ENCODE results near the gene CRAMP1.
"Not testable (repeated sequence)": the region's sequence is repeated elsewhere in the genome, so short reads cannot be mapped to it uniquely, and the experiment has no call there.

The CRAMP1 gene, protein sequence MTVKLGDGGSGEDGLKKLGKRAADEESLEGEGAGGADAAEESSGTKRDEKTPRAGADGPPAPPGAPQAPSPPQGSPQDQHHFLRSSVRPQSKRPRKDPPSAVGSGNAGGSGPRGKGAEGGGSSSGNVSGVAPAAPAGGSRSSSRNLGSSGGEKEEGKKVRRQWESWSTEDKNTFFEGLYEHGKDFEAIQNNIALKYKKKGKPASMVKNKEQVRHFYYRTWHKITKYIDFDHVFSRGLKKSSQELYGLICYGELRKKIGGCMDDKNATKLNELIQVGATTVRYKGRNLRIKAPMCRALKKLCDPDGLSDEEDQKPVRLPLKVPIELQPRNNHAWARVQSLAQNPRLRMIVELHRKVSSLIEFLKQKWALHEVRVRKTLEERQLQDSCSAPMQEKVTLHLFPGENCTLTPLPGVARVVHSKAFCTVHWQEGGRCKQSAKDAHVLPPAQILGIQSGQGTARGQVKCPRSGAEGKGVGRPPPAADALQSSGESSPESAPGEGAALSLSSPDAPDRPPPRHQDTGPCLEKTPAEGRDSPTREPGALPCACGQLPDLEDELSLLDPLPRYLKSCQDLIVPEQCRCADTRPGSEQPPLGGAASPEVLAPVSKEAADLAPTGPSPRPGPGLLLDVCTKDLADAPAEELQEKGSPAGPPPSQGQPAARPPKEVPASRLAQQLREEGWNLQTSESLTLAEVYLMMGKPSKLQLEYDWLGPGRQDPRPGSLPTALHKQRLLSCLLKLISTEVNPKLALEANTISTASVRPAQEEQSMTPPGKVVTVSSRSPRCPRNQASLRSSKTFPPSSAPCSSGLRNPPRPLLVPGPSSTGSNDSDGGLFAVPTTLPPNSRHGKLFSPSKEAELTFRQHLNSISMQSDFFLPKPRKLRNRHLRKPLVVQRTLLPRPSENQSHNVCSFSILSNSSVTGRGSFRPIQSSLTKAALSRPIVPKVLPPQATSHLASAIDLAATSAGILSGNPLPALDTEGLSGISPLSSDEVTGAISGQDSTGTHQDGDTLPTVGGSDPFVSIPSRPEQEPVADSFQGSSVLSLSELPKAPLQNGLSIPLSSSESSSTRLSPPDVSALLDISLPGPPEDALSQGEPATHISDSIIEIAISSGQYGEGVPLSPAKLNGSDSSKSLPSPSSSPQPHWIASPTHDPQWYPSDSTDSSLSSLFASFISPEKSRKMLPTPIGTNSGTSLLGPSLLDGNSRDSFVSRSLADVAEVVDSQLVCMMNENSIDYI (N-terminal part only)

DNA sequence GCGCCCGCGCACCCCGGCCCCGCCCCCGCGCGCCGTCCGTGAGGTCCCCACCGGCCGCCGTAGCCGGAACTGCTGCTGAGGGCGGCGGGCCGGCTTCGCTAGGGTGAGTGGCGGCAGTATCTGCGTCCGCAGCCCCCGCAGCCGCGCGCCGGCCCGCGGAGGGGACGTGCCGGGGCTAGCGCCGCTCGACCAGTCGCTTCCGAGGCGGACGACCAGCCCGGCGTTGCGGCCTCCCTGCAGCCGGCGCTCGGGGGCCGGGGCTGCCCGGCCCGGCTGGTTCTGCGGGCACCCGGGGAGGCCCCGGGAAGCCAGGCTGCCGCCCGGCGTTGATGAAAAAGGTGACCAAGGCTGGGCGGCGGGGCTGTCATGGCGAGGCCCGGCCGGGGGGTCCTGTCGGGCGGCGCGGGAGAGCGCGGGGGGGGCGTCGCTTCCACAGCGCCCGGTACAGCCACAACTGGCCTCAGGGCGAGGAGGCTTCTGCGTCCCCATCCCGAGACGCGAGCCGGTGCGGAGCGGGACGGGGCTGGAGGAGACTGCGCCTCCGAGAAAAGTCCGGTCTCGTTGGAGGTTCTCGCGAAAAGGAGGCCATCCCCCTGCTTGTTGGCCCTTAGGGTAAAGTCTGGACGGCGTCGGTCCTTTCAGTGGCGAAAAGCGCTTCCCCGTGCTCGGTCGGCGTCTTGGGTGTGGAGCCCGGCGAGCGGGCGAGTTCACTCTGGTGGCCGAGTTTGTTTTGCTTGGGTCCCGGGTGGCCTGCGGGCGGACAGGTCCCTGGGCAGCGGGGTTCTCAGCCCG lies at the start of gene CRAMP1:
CRAMP1 (plus strand) TSS at position 41 of the 792 bp plus-strand sequence. CDS start 2,280 bp downstream, outside the sequence.
- peak; percentile 54 for DNase-seq (ENCODE audit: low spot score)

DNA sequence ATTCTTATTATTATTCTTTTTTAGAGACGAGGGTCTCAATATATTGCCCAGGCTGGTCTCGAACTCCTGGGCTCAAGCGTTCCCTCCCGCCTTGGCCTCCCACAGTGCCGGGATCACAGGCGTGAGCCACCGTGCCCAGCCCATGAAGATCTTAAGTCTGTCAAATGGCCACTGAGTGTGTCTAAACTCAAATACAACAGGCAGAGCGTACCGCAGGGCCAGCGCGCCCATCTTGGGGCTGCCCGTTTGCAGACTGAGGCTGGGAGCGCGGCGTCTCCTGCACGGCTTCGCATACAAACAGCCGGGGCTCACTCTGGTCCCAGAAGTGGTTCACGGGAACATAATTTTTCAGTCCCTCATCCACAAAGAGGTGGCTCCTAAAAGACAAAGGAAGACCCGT lies 48.4 kb upstream of the CRAMP1 start:
- no peak for DNase-seq (ENCODE audit: low spot score)

DNA sequence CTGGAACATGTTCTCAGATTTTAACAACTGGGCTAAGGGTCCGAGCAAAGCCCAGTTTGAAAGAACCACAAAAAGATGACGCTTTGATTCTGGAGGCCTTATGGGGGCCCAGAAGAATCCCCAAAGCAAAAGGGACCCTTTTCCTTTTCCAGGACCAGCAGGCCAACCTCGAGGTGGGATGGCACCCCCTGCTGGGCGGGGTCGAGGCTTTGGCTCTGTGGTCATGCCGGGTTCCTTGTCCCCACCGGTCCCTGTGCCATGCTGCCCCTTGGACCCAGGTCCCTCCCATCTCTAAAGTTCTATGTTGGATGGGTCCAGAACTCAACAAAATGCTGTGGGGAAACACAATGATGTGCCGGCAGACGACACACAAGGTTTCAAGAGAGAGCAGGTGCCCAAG lies 47.8 kb upstream of the CRAMP1 start:
- DNase-seq (ENCODE audit: low spot score) = no peak

DNA sequence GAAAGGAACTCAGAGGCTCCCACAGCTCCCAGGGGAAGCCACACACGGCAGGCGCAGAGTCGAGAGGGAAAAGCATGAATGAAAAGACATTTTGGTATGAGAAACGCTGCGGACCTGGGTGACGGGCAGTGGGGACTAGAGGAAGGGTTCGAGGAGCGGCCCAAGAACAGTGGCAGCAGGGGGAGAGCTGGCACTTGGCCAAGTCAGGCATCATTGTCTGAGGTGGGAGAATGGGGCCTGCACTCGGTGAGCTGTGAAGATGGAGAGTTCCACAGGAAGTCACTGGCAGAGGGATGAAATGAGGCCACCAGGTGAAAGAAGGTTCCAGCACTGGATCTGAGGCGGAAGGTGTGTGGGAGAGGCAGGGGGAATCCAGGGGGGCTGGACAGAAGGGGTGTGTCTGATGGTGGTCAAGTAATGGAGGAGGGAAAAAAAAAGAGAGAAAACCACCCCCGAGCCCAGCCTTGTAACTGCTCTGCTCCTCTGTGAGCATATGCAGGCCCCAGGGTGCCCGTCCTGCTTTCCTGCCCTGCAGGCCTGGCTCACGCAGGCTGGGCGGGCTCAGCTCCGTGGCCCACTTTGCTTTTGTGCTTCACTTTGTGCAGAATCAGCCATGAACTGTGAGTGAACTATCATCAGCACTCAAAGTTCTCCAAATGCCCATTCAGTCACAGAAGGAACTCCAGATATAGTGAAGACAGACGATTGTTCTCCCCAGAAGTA lies 46.9 kb upstream of the CRAMP1 start:
- DNase-seq (ENCODE audit: low spot score) = no peak

DNA sequence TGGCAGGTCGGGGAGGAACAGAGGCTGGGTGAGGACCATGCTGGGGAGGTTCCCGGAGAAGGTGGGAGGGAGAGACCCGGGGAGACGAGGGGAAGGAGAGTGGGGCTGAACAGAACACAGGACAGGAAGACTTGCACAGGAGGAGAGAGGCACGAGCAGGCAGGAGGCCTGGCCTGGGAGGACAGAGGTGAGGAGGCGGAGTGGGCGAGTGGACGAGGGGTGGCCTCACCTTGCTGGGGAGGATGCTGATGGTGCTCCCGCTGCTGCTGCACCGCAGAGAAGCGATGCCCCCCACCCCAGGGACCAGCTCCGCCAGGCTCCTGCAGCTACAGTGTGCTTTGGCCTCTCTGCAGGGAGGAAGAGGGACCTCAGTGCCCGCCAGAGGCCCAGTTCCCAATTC lies 44.2 kb upstream of the CRAMP1 start:
- no peak for DNase-seq (ENCODE audit: low spot score)

DNA sequence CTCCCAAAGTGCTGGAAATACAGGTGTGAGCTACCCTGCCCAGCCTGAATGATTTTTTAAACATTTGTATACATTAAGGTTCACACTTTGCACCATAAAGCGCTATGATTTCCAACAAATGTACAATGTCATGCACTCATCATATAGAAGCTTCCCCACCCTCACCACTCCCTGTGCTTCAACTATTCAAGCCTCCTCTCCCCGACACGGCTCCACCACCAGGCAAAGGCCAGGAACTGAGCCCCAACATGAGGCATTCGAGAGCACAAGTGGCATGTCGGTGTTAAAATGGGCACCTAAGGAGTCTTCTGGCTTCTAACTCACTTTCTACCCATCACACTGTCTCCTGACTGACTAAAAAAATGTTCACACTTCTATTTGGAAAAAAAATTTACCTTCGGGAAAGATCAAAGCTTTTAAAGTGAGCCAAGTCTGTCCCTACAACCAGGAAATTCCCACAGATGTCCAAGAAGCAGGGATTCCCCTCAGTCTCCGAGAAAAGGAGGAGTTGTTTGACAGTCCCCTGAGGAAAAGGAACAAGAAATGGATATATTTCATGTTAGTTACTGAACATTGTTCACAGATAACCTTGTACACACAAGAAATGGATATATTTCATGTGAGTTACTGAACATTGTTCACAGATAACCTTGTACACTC lies 41.0 kb upstream of the CRAMP1 start:
- DNase-seq (ENCODE audit: low spot score) = no peak

DNA sequence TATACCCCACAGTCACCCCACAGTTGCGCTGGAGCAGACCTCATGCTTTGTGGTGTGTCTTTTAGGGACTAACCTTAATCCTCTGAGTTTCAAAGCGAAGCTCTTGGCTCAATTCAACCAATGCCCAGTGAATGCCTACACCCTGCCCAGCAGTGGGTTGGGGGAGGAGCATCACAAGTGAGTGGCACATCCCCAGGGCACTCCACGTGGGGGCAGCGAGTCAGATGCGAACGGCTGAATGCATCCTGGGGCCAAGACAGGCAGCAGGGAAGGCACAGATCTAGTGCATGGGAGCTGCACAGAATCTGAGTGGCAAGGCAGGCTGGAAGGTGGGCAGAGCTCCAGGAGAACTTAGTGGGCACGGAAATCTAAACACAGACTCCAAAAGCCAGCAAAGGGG lies 39.5 kb upstream of the CRAMP1 start:
- DNase-seq (ENCODE audit: low spot score) = no peak

DNA sequence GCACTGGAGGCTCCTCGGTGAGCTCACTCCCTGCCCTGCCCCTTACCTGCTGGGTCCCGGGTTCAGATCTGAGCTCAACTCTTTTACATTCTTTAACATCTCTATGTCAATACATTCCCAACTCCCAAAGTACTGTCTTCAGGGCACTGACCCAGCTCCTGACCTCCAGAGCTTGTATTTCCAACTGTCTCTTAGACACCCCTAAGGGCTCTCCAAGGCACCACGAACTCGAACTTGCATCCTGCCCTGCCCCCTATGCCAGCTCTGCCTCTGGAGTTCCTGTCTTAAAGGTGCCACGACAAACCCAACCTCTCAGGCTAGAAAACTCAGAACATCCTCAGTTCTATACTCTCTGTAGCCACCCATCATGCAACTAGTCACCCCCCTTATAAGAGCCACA lies 38.9 kb upstream of the CRAMP1 start:
- no peak for DNase-seq (ENCODE audit: low spot score)

DNA sequence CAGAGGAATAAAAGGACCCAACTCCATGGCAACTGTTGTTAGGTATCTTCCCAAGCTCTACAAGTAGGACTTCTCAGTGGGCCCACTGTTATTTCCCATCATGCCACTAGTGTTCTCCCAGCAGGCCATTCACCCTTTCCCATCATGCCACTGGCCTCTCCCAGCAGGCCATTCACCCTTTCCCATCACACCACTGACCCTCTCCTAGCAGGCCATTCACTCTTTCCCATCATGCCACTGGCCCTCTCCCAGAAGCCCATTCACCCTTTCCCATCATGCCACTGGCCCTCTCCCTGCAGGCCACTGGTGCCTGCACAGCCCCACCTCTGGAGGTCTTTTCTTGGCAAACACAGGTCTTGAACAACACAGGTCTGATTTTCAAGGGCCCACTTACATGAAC lies 36.6 kb upstream of the CRAMP1 start:
- no peak for DNase-seq (ENCODE audit: low spot score)

DNA sequence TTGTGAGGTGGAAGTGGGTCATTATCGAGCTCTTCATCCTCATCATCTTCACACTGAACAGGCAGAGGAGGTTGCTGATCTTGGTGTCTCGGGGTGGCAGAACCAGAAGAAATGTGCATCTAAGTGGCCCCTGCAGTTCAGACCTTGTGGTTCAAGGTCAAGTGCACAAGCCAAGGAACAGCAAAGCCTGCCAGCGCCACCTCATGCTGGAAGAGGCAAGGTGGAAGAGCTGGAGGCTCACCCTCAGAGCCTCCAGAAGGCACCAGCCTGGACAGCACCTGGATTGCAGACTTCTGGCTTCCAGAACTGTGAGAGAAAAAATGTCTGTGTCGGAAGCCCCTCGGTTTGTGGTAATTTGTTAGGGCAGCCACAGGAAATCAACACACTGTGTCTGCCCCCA lies 32.9 kb upstream of the CRAMP1 start:
- no peak for DNase-seq (ENCODE audit: low spot score)

DNA sequence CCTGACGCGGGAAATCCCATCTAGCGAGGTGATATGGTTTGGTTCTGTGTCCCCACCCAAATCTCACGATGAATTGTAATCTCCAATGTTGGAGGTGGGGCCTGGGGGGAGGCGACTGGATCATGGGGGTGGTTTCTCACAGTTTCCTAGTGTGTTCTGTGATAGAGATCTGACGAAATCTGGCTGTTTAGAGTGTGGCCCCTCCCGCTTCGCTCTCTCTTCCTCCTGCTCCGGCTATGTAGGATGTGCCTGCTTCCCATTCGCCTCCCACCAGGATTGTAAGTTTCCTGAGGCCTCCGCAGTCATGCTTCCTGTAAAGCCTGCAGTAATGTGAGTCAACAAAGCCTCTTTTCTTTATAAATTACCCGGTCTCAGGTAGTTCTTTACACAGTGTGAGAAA lies 31.9 kb upstream of the CRAMP1 start:
- DNase-seq (ENCODE audit: low spot score) = no peak

DNA sequence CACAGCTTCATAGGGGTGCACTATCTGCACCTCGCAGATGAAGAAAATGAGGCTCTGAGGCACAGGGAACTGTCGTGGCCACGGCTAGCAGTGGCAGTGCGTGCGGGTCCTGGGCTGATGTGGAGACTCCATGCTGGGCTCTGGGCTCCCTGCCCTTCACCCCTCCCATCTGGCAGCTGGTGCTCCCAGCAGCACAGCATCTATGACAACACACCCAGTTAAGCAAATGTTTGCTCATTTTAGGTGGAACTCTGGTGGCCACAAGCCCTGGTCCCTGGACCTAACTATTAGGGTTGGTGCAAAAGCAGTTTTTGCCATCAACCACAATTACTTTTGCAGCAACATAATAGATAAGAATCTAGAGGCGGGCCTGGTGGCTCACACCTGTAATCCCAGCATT lies 31.2 kb upstream of the CRAMP1 start:
- no peak for DNase-seq (ENCODE audit: low spot score)

DNA sequence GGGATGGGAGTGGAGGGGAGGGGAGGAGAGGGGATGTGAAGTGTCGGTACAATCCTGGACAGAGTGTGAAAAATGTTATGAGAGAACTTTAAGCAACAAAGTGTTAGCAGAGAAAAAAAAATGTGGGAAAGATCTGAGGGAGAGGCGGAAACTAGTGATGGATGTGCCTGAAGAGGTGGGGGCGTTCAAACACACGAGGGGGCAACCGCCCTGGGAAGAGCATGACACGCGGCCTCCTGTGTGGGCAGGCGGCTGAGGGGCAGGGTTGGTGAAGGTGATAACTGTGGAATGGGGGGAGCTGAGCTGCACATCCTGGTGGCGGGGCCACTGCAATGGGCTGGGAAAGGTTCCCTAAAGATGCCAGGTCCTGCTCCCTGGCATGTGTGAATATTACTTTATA lies 30.4 kb upstream of the CRAMP1 start:
- no peak for DNase-seq (ENCODE audit: low spot score)

DNA sequence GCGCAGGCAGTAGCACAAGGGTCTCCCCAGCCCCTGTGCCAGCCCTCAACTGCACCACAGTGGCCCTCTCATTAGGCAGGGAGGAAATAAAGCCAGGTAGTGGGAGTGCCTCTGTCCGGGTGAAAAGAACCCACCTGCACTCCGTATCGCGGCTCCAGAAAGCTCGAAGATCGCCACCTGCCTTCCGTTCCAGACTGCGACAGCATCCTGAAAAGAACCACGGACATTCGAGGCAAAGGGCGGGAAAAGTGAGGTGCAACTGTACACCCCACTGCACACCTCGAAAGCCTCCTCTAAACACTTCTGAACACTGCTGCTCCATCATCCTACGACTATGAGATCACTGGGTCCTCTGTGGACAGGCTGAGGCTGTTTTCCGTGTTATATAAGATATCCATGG lies 29.0 kb upstream of the CRAMP1 start:
- no peak for DNase-seq (ENCODE audit: low spot score)

DNA sequence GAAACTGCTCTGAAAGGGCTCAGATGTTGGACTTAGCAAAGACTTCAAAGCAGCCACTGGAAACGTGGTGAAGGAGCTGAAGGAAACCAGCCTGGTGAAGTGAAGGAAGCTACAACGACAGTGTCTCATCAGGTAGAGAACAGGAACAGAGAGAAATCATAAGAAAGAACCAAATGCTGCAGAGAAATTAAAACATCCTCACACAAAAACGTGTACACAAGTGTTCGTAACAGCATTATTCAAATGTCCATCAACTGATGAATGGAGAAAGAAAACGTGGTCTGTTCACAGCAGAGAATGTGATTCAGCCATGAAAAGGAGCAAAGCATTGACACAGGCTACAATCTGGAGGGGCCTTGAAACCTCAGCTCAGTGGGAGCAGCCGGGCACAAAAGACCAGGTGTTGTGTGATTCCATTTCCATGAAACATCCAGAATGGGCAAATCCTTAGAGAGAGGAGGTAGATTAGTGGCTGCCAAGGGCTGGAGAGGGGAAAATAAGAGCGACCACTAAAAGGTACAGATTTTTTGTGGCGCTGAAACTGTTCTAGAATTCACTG lies 27.2 kb upstream of the CRAMP1 start:
- DNase-seq (ENCODE audit: low spot score) = no peak

DNA sequence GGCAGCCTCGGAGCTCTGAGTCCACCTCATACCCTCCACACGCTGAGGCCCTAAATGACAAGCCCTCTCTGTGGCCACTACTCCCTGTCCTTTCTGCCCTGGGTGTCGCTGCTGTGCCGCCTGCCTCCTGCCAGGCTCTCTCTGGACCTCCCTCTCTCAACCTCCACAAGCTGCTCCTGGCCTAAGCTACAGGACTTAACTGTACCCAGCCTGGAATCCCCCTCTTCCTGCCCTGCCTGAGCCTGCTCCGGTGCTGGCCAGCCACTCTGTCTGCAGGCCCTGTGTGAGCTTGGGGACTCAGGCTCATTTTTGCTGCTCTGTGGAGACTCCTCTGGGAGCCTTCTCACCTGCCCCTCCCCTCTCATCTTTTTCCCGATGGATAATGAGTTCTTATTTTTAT lies 21.8 kb upstream of the CRAMP1 start:
- DNase-seq (ENCODE audit: low spot score) = no peak

DNA sequence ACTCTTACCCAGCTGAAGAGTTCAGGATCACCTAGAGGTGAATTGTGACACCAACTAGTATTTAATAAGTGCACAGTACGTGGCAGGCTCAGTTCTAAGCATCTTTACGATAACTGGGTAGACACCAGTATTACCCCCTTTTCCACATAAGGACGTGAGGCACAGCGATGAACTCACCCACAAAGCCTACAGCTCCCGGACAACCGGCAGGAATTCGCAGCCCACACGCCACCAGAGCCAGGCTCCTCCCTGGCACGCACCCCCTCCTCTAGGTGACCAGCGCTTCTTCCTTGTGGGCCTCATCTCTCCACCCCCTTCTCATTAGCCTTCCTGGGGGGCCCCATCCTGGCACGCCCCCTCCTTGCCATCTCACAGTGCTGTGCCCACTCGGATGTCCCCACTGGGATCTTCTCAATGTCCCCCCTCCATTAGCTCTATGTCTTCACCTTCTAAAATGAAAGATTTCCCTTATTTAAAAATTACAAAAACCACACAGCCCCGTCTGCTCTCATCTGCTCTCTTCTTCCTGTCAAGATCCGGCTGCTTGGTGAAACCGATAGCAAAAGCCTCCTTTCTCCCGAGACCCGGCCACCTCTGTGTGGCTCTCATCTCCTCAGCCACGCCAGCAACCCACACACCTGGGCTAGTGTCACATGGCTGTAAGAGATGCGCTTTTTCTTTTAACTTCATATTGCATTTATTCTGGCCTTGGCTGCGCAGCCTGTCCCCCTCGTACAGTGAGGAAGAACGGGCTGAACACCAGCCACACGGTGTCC lies 21.0 kb upstream of the CRAMP1 start:
- DNase-seq (ENCODE audit: low spot score) = no peak

DNA sequence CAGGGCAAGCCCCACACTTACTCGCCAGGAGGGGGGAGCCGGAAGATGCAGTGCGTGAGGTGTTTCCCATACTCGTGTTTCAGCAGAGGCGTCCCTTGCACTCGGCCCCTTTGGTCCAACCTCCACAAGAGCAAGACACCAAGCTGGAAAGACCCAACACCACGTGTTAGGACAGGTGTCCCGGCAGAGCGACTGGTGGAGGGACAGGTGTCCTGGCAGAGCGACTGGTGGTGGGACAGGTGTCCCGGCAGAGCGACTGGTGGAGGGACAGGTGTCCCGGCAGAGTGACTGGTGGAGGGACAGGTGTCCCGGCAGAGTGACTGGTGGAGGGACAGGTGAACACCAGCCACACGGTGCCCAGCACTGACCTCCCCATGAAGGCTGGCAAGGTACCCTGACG lies 19.7 kb upstream of the CRAMP1 start:
- DNase-seq (ENCODE audit: low spot score) = no peak

DNA sequence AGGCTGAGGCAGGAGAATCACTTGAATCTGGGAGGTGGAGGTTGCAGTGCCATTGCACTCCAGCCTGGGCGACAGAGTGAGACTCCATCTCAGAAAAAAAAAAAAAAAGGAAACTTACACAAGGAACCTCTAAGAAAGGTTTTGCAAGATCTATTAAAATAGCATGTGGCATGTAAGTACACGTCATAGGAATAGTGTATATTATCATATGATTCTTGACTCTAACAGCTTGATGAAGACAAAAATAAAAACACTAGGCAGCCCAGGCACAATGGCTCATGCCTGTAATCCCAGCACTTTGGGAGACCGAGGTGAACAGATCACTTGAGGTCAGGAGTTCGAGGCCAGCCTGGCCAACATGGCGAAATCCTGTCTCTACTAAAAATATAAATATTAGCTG lies 16.6 kb upstream of the CRAMP1 start:
- DNase-seq (ENCODE audit: low spot score) = not testable (repeated sequence)
